Spleen (tissue), 11 donors: Measurements from ENCODE around the gene SLC2A11. TPM values are rescaled to one million over a fixed set of nuclear protein-coding genes. Genes with fewer than 3 reads are reported as not detected.
A peak's percentile ranks its signal among the peaks of the same experiment; 100 is the strongest.

Source experiments
- DNase-seq: peaks from one replicate; pipeline ENCODE4 v3.0.0-alpha.2; 2020
- H3K27ac ChIP-seq, 8 donors: fragments of 200-600 bp; sonication (generic) in 7 of 8; 1 replicate in 4 of 8; 2 replicates in 4 of 8; pipeline versions ENCODE4 v1.5.0 to v1.8.0; 2016 to 2021; ENCODE audit warnings: inconsistent platforms in 4 of 8, mild to moderate bottlenecking in 4 of 8, moderate library complexity in 1 of 8
- H3K27me3 ChIP-seq, 7 donors: fragments of 200-600 bp; sonication (generic) in 6 of 7; replicated peaks in 1 of 7; 1 replicate in 4 of 7; 2 replicates in 3 of 7; pipeline versions ENCODE4 v1.5.0 to v1.8.0; 2016 to 2021; ENCODE audit warnings: inconsistent platforms in 3 of 7, mild to moderate bottlenecking in 1 of 7
- H3K36me3 ChIP-seq, 6 donors: fragments of 200-600 bp; sonication (generic) in 5 of 6; 1 replicate in 4 of 6; 2 replicates in 2 of 6; pipeline versions ENCODE4 v1.5.0 to v1.8.0; 2016 to 2021; ENCODE audit warnings: inconsistent platforms in 2 of 6
- H3K4me1 ChIP-seq, 6 donors: fragments of 200-600 bp; sonication (generic) in 5 of 6; 1 replicate in 3 of 6; 2 replicates in 3 of 6; pipeline versions ENCODE4 v1.5.0 to v1.8.0; 2016 to 2021; ENCODE audit warnings: inconsistent platforms in 3 of 6
- H3K4me3 ChIP-seq, 8 donors: fragments of 200-600 bp; sonication (generic) in 7 of 8; 1 replicate in 4 of 8; 2 replicates in 4 of 8; pipeline versions ENCODE4 v1.5.0 to v1.8.0; 2016 to 2021; ENCODE audit warnings: inconsistent platforms in 4 of 8, mild to moderate bottlenecking in 4 of 8, moderate library complexity in 2 of 8
- H3K9me3 ChIP-seq, 8 donors: fragments of 200-600 bp; sonication (generic) in 7 of 8; 1 replicate in 4 of 8; 2 replicates in 4 of 8; pipeline versions ENCODE4 v1.5.0 to v1.8.0; 2016 to 2021; ENCODE audit warnings: inconsistent platforms in 4 of 8
- POLR2A ChIP-seq, 3 donors: fragments of 450-650 bp; IDR thresholded peaks; one replicate each; pipeline ENCODE4 v1.5.1; 2017; ENCODE audit warnings: antibody characterized with exemption in 3 of 3, mild to moderate bottlenecking in 1 of 3
- POLR2AphosphoS5 ChIP-seq, 3 donors: sonication (generic); formaldehyde crosslinking; IDR thresholded peaks; one replicate each; pipeline ENCODE4 v1.5.1; 2017; ENCODE audit warnings: antibody characterized with exemption in 3 of 3
- WGBS, 5 donors: extraction: QIAGEN DNeasy Blood & Tissue Kit in 3 of 5; methylation state at CpG; one replicate each; pipeline versions ENCODE4 v1.1.5 to v1.1.7; 2013 to 2018; 5-methylcytosine and 5-hydroxymethylcytosine counted together
- intact Hi-C: fragments of 100-400 bp; cut with DNase I; formaldehyde crosslinking; loops from one replicate; pipeline ENCODE4 v1.15.0; 2023; ENCODE audit warnings: low total_unique reads
- polyA plus RNA-seq, 3 donors: library from polyadenylated mRNA; stranded (reverse); fragments of 200-250 nt; gene quantifications; one replicate each; pipeline ENCODE4 v1.2.1, GENCODE V29; 2013
- total RNA-seq, 7 donors: library from RNA; depleted of rRNA in 3 of 7; stranded (reverse); fragments of >200 nt in 3 of 7; fragmentation: NEBNext Ultra II Directional in 4 of 7; extraction: Animal tissue kit (Norgen Biotek cat#: 25700) in 4 of 7; gene quantifications; one replicate each; pipeline versions ENCODE4 v1.1.0 to v1.2.1, GENCODE V29; 2016 to 2021
- TF ChIP-seq, protein P1 (sequence below), 11 experiments: fragments of 200-600 bp in 7 of 11; fragments of 450-650 bp in 4 of 11; sonication (generic) in 4 of 11; IDR thresholded peaks in 8 of 11; conservative IDR thresholded peaks in 3 of 11; 1 replicate in 7 of 11; 2 replicates in 4 of 11; pipeline versions ENCODE4 v1.4.0 to v1.8.0; 2016 to 2021; ENCODE audit warnings: antibody characterized with exemption in 11 of 11, inconsistent platforms in 4 of 11, mild to moderate bottlenecking in 1 of 11
- donor health status: healthy with polysubstance abuse.
- donor health status: DM: no; HTN: no; CAD: no; lungs with moderate emphysema.
- donor health status: DM: no; HTN: no; CAD: no.
- donor health status: Bipolar disorder and iron deficiency.
- donor health status: healthy.
- donor health status: DM: no; HTN: no; CAD: no.
- donor health status: DM: yes; HTN: yes; CAD: no.

Gene SLC2A11
- total and polyA plus RNA-seq, 10 donors: 12.0 to 23.5 (median 16.5) TPM

- H3K4me1 ChIP-seq: peaks cover 9 to 45% (median 27%) of the 10 kb centered on the region in 6 donors
- TF ChIP-seq POLR2A (IDR thresholded peaks at IDR 0.05) (no peak), POLR2AphosphoS5 (IDR thresholded peaks at IDR 0.05) (peak in 1 of 3 donors; percentile 53)
- no peak overlapping the region for H3K4me3 ChIP-seq
- intact Hi-C loops: no loop called here
- peak; percentile 62 for DNase-seq
- H3K36me3 ChIP-seq: peaks cover 0 to 83% (median 71%) of the 10 kb centered on the region in 6 donors
- H3K27me3 ChIP-seq: no peaks in the 10 kb centered on the region
- WGBS, 5 donors: 88 to 92% (median 91%) methylated on average over 9 to 13 of the region's 13 CpGs
- no peak overlapping the region for H3K27ac ChIP-seq
- no peaks in the 10 kb centered on the region for H3K9me3 ChIP-seq
Observed at GRCh38 chr22:23833911-23834317, 23.8 kb upstream of the SLC2A11 start.

GRCh38 chr22:23834406-23834792 is 23.3 kb upstream of the SLC2A11 start:
- peaks cover 9 to 45% (median 32%) of the 10 kb centered on the region in 6 donors for H3K4me1 ChIP-seq
- intact Hi-C loops: no loop called here
- DNase-seq: no peak
- no peaks in the 10 kb centered on the region for H3K9me3 ChIP-seq
- H3K4me3 ChIP-seq: no peak overlapping the region
- 84 to 98% (median 96%) methylated on average over 3 of the region's 3 CpGs for WGBS, 5 donors
- H3K27ac ChIP-seq: no peak overlapping the region
- H3K36me3 ChIP-seq: peaks cover 0 to 78% (median 67%) of the 10 kb centered on the region in 6 donors
- H3K27me3 ChIP-seq: no peaks in the 10 kb centered on the region
- TF ChIP-seq, protein P1, sequence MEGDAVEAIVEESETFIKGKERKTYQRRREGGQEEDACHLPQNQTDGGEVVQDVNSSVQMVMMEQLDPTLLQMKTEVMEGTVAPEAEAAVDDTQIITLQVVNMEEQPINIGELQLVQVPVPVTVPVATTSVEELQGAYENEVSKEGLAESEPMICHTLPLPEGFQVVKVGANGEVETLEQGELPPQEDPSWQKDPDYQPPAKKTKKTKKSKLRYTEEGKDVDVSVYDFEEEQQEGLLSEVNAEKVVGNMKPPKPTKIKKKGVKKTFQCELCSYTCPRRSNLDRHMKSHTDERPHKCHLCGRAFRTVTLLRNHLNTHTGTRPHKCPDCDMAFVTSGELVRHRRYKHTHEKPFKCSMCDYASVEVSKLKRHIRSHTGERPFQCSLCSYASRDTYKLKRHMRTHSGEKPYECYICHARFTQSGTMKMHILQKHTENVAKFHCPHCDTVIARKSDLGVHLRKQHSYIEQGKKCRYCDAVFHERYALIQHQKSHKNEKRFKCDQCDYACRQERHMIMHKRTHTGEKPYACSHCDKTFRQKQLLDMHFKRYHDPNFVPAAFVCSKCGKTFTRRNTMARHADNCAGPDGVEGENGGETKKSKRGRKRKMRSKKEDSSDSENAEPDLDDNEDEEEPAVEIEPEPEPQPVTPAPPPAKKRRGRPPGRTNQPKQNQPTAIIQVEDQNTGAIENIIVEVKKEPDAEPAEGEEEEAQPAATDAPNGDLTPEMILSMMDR (IDR thresholded peaks at IDR 0.05 in 8 of 11, conservative IDR thresholded peaks at IDR 0.05 in 3 of 11): no peak
- TF ChIP-seq POLR2AphosphoS5 (IDR thresholded peaks at IDR 0.05) (no peak), POLR2A (IDR thresholded peaks at IDR 0.05) (no peak)

DNA sequence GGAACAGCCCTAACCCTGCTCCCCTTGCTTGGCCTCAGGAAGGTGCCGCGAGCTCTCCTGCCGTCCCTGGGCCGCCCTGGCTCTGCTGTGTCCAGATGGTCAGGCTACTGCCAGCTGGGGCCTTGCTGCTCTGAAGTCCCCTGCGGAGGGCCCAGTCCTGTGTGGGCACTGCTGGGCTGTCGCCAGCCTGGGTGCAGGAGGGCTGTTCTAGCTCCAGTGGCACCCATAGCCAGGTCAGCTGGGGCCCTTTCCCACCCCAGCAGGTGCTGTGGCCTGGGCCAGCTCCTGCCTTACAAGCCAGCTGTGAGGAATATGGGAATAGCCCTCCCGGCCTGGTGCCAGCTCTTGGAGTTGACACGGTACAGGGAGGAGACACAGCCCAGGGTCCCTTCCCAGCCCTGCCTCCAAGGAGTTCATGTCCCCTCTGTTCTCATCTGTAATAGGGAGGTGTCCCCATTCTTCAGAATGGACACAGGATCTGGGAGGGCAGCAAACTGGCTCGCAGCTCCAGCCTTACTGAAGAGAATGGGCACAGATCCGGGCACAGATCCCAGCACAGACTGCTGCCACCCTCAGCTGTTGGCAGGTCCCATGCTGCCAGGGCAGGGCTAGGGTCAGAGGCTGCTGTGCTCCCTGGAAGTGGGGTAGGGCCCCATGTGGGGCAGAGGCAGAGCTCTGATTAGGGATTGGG is 22.7 kb upstream of the SLC2A11 start:
- Histone ChIP-seq H3K4me1 (peaks cover 9 to 45% (median 36%) of the 10 kb centered on the region in 6 donors), H3K9me3 (no peaks in the 10 kb centered on the region), H3K27me3 (no peaks in the 10 kb centered on the region), H3K27ac (peak overlapping the region in 1 of 8 donors; percentile 22), H3K4me3 (no peak overlapping the region), H3K36me3 (peaks cover 0 to 73% (median 62%) of the 10 kb centered on the region in 6 donors)
- WGBS, 5 donors: 94 to 98% (median 96%) methylated on average over 6 to 10 of the region's 10 CpGs
- TF ChIP-seq, protein P1 (IDR thresholded peaks at IDR 0.05 in 8 of 11, conservative IDR thresholded peaks at IDR 0.05 in 3 of 11): no peak
- TF ChIP-seq POLR2AphosphoS5 (IDR thresholded peaks at IDR 0.05): peak in 1 of 3 donors; percentile 43
- peak; percentile 68 for DNase-seq
- intact Hi-C loops: no loop called here

DNA sequence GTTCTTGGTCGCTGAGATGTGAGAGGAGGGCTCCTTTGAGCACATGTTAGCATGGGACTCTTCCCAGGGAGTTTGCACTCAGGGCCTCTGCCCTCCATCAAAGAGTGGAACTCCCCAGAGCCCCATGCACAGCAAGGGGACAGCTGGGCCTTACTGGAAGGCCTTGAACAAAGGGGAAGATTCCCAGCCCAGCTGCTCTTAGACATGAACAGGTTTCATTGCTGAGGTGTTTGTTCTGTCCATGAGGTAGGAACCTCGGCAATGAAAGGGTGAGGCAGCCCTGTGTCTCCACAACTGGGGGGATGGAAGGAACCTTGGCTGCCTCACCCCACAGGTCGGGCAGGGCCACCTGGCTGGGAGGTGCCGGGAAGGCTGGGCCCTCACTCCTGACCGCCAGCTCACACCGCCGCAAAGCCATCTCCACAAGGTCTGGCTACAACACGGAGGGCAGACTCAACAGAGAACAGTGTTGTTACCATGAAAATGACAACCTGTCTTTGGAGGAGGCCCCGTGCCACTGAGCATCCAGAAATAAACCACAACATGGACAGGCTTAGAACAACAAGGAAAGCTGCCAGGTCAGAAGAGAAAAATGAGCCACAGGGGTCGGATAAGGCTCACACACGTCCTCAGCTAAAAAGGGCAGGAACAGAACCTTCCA is 22.1 kb upstream of the SLC2A11 start:
- H3K4me3 ChIP-seq: no peak overlapping the region
- WGBS, 5 donors: 67 to 83% (median 81%) methylated on average over 7 to 11 of the region's 11 CpGs
- peaks cover 0 to 66% (median 57%) of the 10 kb centered on the region in 6 donors for H3K36me3 ChIP-seq
- TF ChIP-seq, protein P1 (IDR thresholded peaks at IDR 0.05 in 8 of 11, conservative IDR thresholded peaks at IDR 0.05 in 3 of 11): no peak
- no peak for TF ChIP-seq POLR2A (IDR thresholded peaks at IDR 0.05)
- TF ChIP-seq POLR2AphosphoS5 (IDR thresholded peaks at IDR 0.05): no peak
- peaks cover 9 to 43% (median 33%) of the 10 kb centered on the region in 6 donors for H3K4me1 ChIP-seq
- peak overlapping the region in 1 of 8 donors; percentile 86 for H3K27ac ChIP-seq
- DNase-seq: peak; percentile 59
- no peaks in the 10 kb centered on the region for H3K27me3 ChIP-seq
- intact Hi-C loops: no loop called here
- H3K9me3 ChIP-seq: no peaks in the 10 kb centered on the region
